ENCODE measurements around the gene SLC6A4.

GRCh38 chr17:30219315-30219714, 16.2 kb downstream of the SLC6A4 start:
- no peak for TF ChIP-seq POLR2A (IDR thresholded peaks at IDR 0.05)
- no peak for TF ChIP-seq CTCF (IDR thresholded peaks at IDR 0.05 in 8 of 11, conservative IDR thresholded peaks at IDR 0.05 in 3 of 11)
- TF ChIP-seq POLR2AphosphoS5 (IDR thresholded peaks at IDR 0.05), result no peak

All from spleen (tissue), 7 donors.